HEK293T (cell line): ENCODE results near the gene SGPL1.

ENCODE experiments used
- CTCF ChIA-PET: fragments of 350-600 bp; formaldehyde crosslinking; extraction: SDS; loops from one replicate; lab custom pipeline; 2021; ENCODE audit warnings: antibody characterized with exemption, inconsistent platforms; lab: Yijun Ruan, JAX
- POLR2A ChIA-PET: fragments of 350-600 bp; formaldehyde crosslinking; extraction: SDS; loops from one replicate; lab custom pipeline; 2020; ENCODE audit warnings: antibody characterized with exemption, inconsistent platforms; lab: Yijun Ruan, JAX
- DNase-seq: peaks from one replicate; pipeline ENCODE4 v3.0.0; 2012; ENCODE audit warnings: mixed read lengths; ENCODE audit errors: extremely low spot score
- ARNT ChIP-seq: fragments of 450-650 bp; IDR thresholded peaks from 2 replicates; pipeline ENCODE4 v1.6.1; 2017; ENCODE audit warnings: mild to moderate bottlenecking
- BHLHE40 ChIP-seq: fragments of 450-650 bp; IDR thresholded peaks from 2 replicates; pipeline ENCODE4 v1.6.1; 2016; ENCODE audit warnings: mild to moderate bottlenecking, moderate library complexity, borderline replicate concordance
- CTBP1 ChIP-seq: fragments of 450-650 bp; IDR thresholded peaks from 2 replicates; pipeline ENCODE4 v1.6.1; 2016; ENCODE audit warnings: borderline replicate concordance
- ELF4 ChIP-seq: fragments of 450-650 bp; IDR thresholded peaks from 2 replicates; pipeline ENCODE4 v1.6.1; 2017; ENCODE audit warnings: antibody characterized with exemption
- FOXK2 ChIP-seq: fragments of 450-650 bp; IDR thresholded peaks from 2 replicates; pipeline ENCODE4 v1.6.1; 2016; ENCODE audit warnings: mild to moderate bottlenecking
- FOXM1 ChIP-seq: fragments of 450-650 bp; IDR thresholded peaks from 2 replicates; pipeline ENCODE4 v1.6.1; 2017; ENCODE audit warnings: mild to moderate bottlenecking, borderline replicate concordance
- HDGF ChIP-seq: fragments of 450-650 bp; IDR thresholded peaks from 2 replicates; pipeline ENCODE4 v1.6.1; 2017; ENCODE audit warnings: antibody characterized with exemption, borderline replicate concordance
- L3MBTL2 ChIP-seq: fragments of 450-650 bp; conservative IDR thresholded peaks from 2 replicates; pipeline ENCODE4 v1.6.1; 2016; ENCODE audit warnings: mild to moderate bottlenecking
- LEF1 ChIP-seq: fragments of 450-650 bp; IDR thresholded peaks from 2 replicates; pipeline ENCODE4 v1.6.1; 2017; ENCODE audit warnings: mild to moderate bottlenecking, borderline replicate concordance
- NFRKB ChIP-seq: fragments of 450-650 bp; IDR thresholded peaks from 2 replicates; pipeline ENCODE4 v1.6.1; 2016; ENCODE audit warnings: mild to moderate bottlenecking, moderate library complexity
- PKNOX1 ChIP-seq: fragments of 450-650 bp; IDR thresholded peaks from 2 replicates; pipeline ENCODE4 v1.6.1; 2016
- SP1 ChIP-seq: fragments of 450-650 bp; IDR thresholded peaks from 2 replicates; pipeline ENCODE4 v1.6.1; 2017
- SUZ12 ChIP-seq: fragments of 450-650 bp; IDR thresholded peaks from 2 replicates; pipeline ENCODE4 v1.6.1; 2016; ENCODE audit warnings: mild to moderate bottlenecking
- TARDBP ChIP-seq: fragments of 450-650 bp; IDR thresholded peaks from 2 replicates; pipeline ENCODE4 v1.6.1; 2016
- ZNF384 ChIP-seq: fragments of 450-650 bp; IDR thresholded peaks from 2 replicates; pipeline ENCODE4 v1.6.1; 2016

The SGPL1 gene

GRCh38 chr10:70816220-70816894 is 609 bp downstream of the SGPL1 start:
- peak; percentile 76 for DNase-seq
- ChIA-PET CTCF (interaction anchor here (0.6 to 0.7 kb wide), 2 partner anchors 72 to 123 kb away, joined by 3 read pairs; partner anchors contain the start of gene PCBD1), POLR2A (interaction anchor here (0.6 to 1.4 kb wide), 7 partner anchors 13 to 72 kb away, joined by 3 to 5 read pairs (median 3); partner anchors contain the start of gene PCBD1)
- TF ChIP-seq BHLHE40 (no peak), LEF1 (no peak), HDGF (no peak), SUZ12 (no peak), PKNOX1 (no peak), NFRKB (no peak), CTBP1 (no peak), ZNF384 (no peak), FOXK2 (no peak), TARDBP (no peak), FOXM1 (no peak), L3MBTL2 (no peak), ARNT (no peak), ELF4 (no peak)

- ChIA-PET POLR2A (no interaction called here), CTCF (no interaction called here)
- DNase-seq = no peak
- TF ChIP-seq FOXM1 = no peak
- TF ChIP-seq TARDBP = no peak
- TF ChIP-seq BHLHE40 = no peak
- no peak for TF ChIP-seq NFRKB
- no peak for TF ChIP-seq SUZ12
- TF ChIP-seq LEF1 = no peak
- no peak for TF ChIP-seq ELF4
- no peak for TF ChIP-seq PKNOX1
- TF ChIP-seq FOXK2 = no peak
These were observed 5.4 kb downstream of the SGPL1 start for GRCh38 chr10:70820976-70821750.

- ChIA-PET POLR2A (interaction anchor here (0.7 kb wide), 1 partner anchor 419 kb away, joined by 3 read pairs; the partner anchor contains the start of gene EIF4EBP2), CTCF (no interaction called here)
- no peak for DNase-seq
- TF ChIP-seq BHLHE40 (no peak), LEF1 (no peak), ARNT (no peak)
These were observed 6.5 kb downstream of the SGPL1 start for GRCh38 chr10:70822076-70822820.

- POLR2A ChIA-PET = no interaction called here
- no peak for DNase-seq
- CTCF ChIA-PET = no interaction called here
These were observed 11.5 kb downstream of the SGPL1 start for GRCh38 chr10:70827086-70827757.

GRCh38 chr10:70828923-70829322 is 13.2 kb downstream of the SGPL1 start:
- ChIA-PET POLR2A (interaction anchor here (1.0 kb wide), 2 partner anchors 12 to 59 kb away, joined by 3 read pairs; no protein-coding TSS in a partner anchor), CTCF (interaction anchor here (0.6 kb wide), 1 partner anchor 304 kb away, joined by 4 read pairs; no protein-coding TSS in a partner anchor)
- DNase-seq = no peak
- TF ChIP-seq NFRKB (no peak), FOXM1 (no peak), SUZ12 (no peak), L3MBTL2 (no peak), ARNT (no peak), HDGF (no peak), SP1 (no peak), CTBP1 (no peak), ELF4 (no peak), ZNF384 (no peak), LEF1 (no peak), FOXK2 (no peak)

More at GRCh38 chr10:70827086-70827757, 11.5 kb downstream of the SGPL1 start:
- TF ChIP-seq ZNF384 = no peak
- no peak for TF ChIP-seq ARNT
- TF ChIP-seq FOXM1 = no peak
- no peak for TF ChIP-seq PKNOX1
- TF ChIP-seq NFRKB = no peak
